Midbrain (tissue), 1 donor: ENCODE results near the gene SLC22A16.
"Not testable (repeated sequence)": the region's sequence is repeated elsewhere in the genome, so short reads cannot be mapped to it uniquely, and the experiment has no call there.

Experiments
- DNase-seq: peaks from one replicate; lab custom pipeline; 2025; lab: John Stamatoyannopoulos, UW

SLC22A16 gene

GRCh38 chr6:110476046-110476849 is at the start of gene SLC22A16:
TSS of gene SLC22A16 (minus strand) at chr6:110476613. CDS start at chr6:110476574, 39 bp downstream.
- no peak for DNase-seq

GRCh38 chr6:110525001-110525400 is 48.6 kb upstream of the SLC22A16 start:
- DNase-seq = no peak

GRCh38 chr6:110524305-110524704 is 47.9 kb upstream of the SLC22A16 start:
- no peak for DNase-seq

GRCh38 chr6:110523451-110524021 is 47.1 kb upstream of the SLC22A16 start:
- DNase-seq = no peak

- no peak for DNase-seq
These were observed 46.0 kb upstream of the SLC22A16 start for GRCh38 chr6:110522427-110522826.

- DNase-seq = no peak
These were observed 44.7 kb upstream of the SLC22A16 start for GRCh38 chr6:110520992-110521543.

GRCh38 chr6:110520209-110520965 is 44.0 kb upstream of the SLC22A16 start:
- DNase-seq = no peak

- DNase-seq = no peak
These were observed 41.3 kb upstream of the SLC22A16 start for GRCh38 chr6:110517601-110518281.

- DNase-seq = no peak
These were observed 40.6 kb upstream of the SLC22A16 start for GRCh38 chr6:110517034-110517433.

- no peak for DNase-seq
These were observed 38.4 kb upstream of the SLC22A16 start for GRCh38 chr6:110514818-110515217.

GRCh38 chr6:110512991-110513390 is 36.6 kb upstream of the SLC22A16 start:
- DNase-seq = no peak

GRCh38 chr6:110512549-110512948 is 36.1 kb upstream of the SLC22A16 start:
- not testable (repeated sequence) for DNase-seq

GRCh38 chr6:110511401-110511800 is 35.0 kb upstream of the SLC22A16 start:
- DNase-seq = no peak

GRCh38 chr6:110509617-110510241 is 33.3 kb upstream of the SLC22A16 start:
- DNase-seq = no peak

GRCh38 chr6:110504891-110505290 is 28.5 kb upstream of the SLC22A16 start:
- DNase-seq = not testable (repeated sequence)

- DNase-seq = no peak
These were observed 19.5 kb upstream of the SLC22A16 start for GRCh38 chr6:110495949-110496348.

- no peak for DNase-seq
These were observed 16.9 kb upstream of the SLC22A16 start for GRCh38 chr6:110493253-110493800.

- no peak for DNase-seq
These were observed 16.2 kb upstream of the SLC22A16 start for GRCh38 chr6:110492584-110492983.

GRCh38 chr6:110491644-110492317 is 15.4 kb upstream of the SLC22A16 start:
- DNase-seq = no peak

GRCh38 chr6:110491299-110491643 is 14.9 kb upstream of the SLC22A16 start:
- DNase-seq = no peak

- no peak for DNase-seq
These were observed 13.7 kb upstream of the SLC22A16 start for GRCh38 chr6:110490110-110490509.
